Endothelial cell of umbilical vein (primary cell): ENCODE results near the gene ANKDD1A. TPM values are rescaled to one million over a fixed set of nuclear protein-coding genes. Genes with fewer than 3 reads are reported as not detected.

Source experiments
- BruUV-seq: library from RNA; stranded (reverse); fragments of 400-500 nt; replicated peaks from 2 replicates; lab custom pipeline; 2021; lab: Mats Ljungman, UMichigan
- CTCF ChIA-PET: fragments of 300-600, 350-600 bp; sonication (Branson Sonifier 250); formaldehyde crosslinking; loops from one replicate; lab custom pipeline; 2021; ENCODE audit warnings: antibody characterized with exemption, inconsistent platforms; lab: Charles Lee
- POLR2A ChIA-PET: fragments of 300-600, 350-600 bp; sonication (Branson Sonifier 250); formaldehyde crosslinking; loops from one replicate; lab custom pipeline; 2021; ENCODE audit warnings: antibody characterized with exemption, inconsistent platforms; lab: Charles Lee
- DNase-seq: peaks from one replicate; pipeline ENCODE4 v3.0.0-alpha.2; 2011; ENCODE audit warnings: low read depth, low spot score
- FAIRE-seq: peaks from 2 replicates; lab custom pipeline; 2011; peaks lifted over from hg19 to GRCh38; lab: Jason Lieb, UNC
- H2AFZ ChIP-seq: 2 replicates; pipeline ENCODE4 v1.6.0; 2012; ENCODE audit warnings: low read depth, low read length, control low read depth, inconsistent platforms
- H3K27ac ChIP-seq: 2 replicates; pipeline ENCODE4 v1.5.1; 2011; ENCODE audit warnings: low read depth, mild to moderate bottlenecking, control low read depth, low read length, moderate library complexity; ENCODE audit not compliant: insufficient read depth
- H3K27me3 ChIP-seq, 2 experiments: 2 replicates each; pipeline versions ENCODE4 v1.6.0 to v1.6.1; 2011; ENCODE audit warnings: low read length in 2 of 2, mixed read lengths in 1 of 2; ENCODE audit not compliant: control insufficient read depth in 2 of 2, insufficient read depth in 2 of 2
- H3K36me3 ChIP-seq, 2 experiments: 2 replicates in 1 of 2; 3 replicates in 1 of 2; pipeline ENCODE4 v1.5.1; 2011; ENCODE audit warnings: low read length in 2 of 2, mild to moderate bottlenecking in 1 of 2, moderate library complexity in 1 of 2; ENCODE audit not compliant: control insufficient read depth in 2 of 2, insufficient read depth in 2 of 2; ENCODE audit errors: extremely low read depth in 1 of 2
- H3K4me1 ChIP-seq: 3 replicates; pipeline ENCODE4 v1.5.1; 2011; ENCODE audit warnings: mild to moderate bottlenecking, low read length; ENCODE audit not compliant: control insufficient read depth, insufficient read depth; ENCODE audit errors: extremely low read depth
- H3K4me2 ChIP-seq: 2 replicates; pipeline ENCODE4 v1.6.1; 2011; ENCODE audit warnings: low read length, control low read depth, mixed read lengths; ENCODE audit not compliant: insufficient read depth
- H3K4me3 ChIP-seq, 3 experiments: fragments of 200-600 bp in 1 of 3; sonication (generic), shearing (Covaris generic) in 1 of 3; replicated peaks in 1 of 3; 2 replicates each; pipeline ENCODE4 v1.5.1; 2011 to 2016; ENCODE audit warnings: control low read depth in 3 of 3, low read length in 3 of 3, mild to moderate bottlenecking in 2 of 3, inconsistent platforms in 1 of 3, low read depth in 1 of 3, moderate library complexity in 1 of 3; ENCODE audit not compliant: insufficient read depth in 1 of 3
- H3K79me2 ChIP-seq: 2 replicates; pipeline ENCODE4 v1.6.0; 2012; ENCODE audit warnings: low read length, inconsistent platforms; ENCODE audit not compliant: control insufficient read depth, insufficient read depth
- H3K9ac ChIP-seq: replicated peaks from 2 replicates; pipeline ENCODE3; 2011; ENCODE audit warnings: low read length, control low read depth; ENCODE audit not compliant: insufficient read depth; ENCODE audit errors: extremely low read depth
- H3K9me1 ChIP-seq: replicated peaks from 3 replicates; pipeline ENCODE4 v1.6.0; 2011; ENCODE audit warnings: mild to moderate bottlenecking, low read length; ENCODE audit not compliant: control insufficient read depth, insufficient read depth; ENCODE audit errors: extremely low read depth
- H3K9me3 ChIP-seq: replicated peaks from 2 replicates; pipeline ENCODE4 v1.5.1; 2012; ENCODE audit warnings: low read length, inconsistent platforms; ENCODE audit not compliant: control insufficient read depth, insufficient read depth
- H4K20me1 ChIP-seq: replicated peaks from 2 replicates; pipeline ENCODE3; 2011; ENCODE audit warnings: mild to moderate bottlenecking, low read length; ENCODE audit not compliant: control insufficient read depth, insufficient read depth; ENCODE audit errors: extremely low read depth
- CTCF ChIP-seq, 2 donors: IDR thresholded peaks; 1 replicate in 1 of 2; 2 replicates in 1 of 2; pipeline ENCODE4 v1.5.1; 2011; ENCODE audit warnings: low read length in 2 of 2, mild to moderate bottlenecking in 2 of 2, moderate library complexity in 2 of 2, control low read depth in 1 of 2, inconsistent platforms in 1 of 2, low read depth in 1 of 2; ENCODE audit not compliant: insufficient read depth in 1 of 2; ENCODE audit errors: extremely low read depth in 1 of 2
- EZH2 ChIP-seq: IDR thresholded peaks from 2 replicates; pipeline ENCODE4 v1.6.1; 2012; ENCODE audit warnings: borderline replicate concordance, low read depth, mild to moderate bottlenecking, moderate library complexity, low read length, inconsistent platforms; ENCODE audit not compliant: severe bottlenecking
- FOS ChIP-seq: IDR thresholded peaks from 2 replicates; pipeline ENCODE4 v1.6.1; 2011; ENCODE audit warnings: mild to moderate bottlenecking, low read length, moderate library complexity, borderline replicate concordance; ENCODE audit not compliant: insufficient read depth
- GATA2 ChIP-seq: IDR thresholded peaks from 2 replicates; pipeline ENCODE4 v1.7.0; 2011; ENCODE audit warnings: low read depth, mild to moderate bottlenecking, moderate library complexity, mixed read lengths, low read length; ENCODE audit not compliant: insufficient read length, insufficient read depth
- JUN ChIP-seq: IDR thresholded peaks from 2 replicates; pipeline ENCODE4 v1.6.1; 2011; ENCODE audit warnings: borderline replicate concordance, low read depth; ENCODE audit not compliant: insufficient read length, insufficient read depth
- MAX ChIP-seq: IDR thresholded peaks from 2 replicates; pipeline ENCODE4 v1.6.1; 2011; ENCODE audit not compliant: insufficient read depth, insufficient read length
- MYC ChIP-seq: IDR thresholded peaks from one replicate; pipeline ENCODE4 v1.6.1; 2011; ENCODE audit warnings: mild to moderate bottlenecking, low read depth, low read length
- POLR2A ChIP-seq: IDR thresholded peaks from 2 replicates; pipeline ENCODE4 v1.6.1; 2012; ENCODE audit warnings: low read depth, mild to moderate bottlenecking, control low read depth, low read length
- POLR2AphosphoS5 ChIP-seq: IDR thresholded peaks from 2 replicates; pipeline ENCODE4 v1.6.1; 2012; ENCODE audit warnings: low read depth, mild to moderate bottlenecking, control low read depth, low read length, moderate library complexity; ENCODE audit not compliant: insufficient read depth
- dilution Hi-C: fragments of 300-500 bp; cut with MboI; formaldehyde crosslinking; loops from one replicate; pipeline ENCODE4 v1.15.0; 2019; ENCODE audit warnings: low sequenced_read_pairs; ENCODE audit not compliant: extremely low pct_ligation_motif_present
- intact Hi-C: fragments of 100-400 bp; cut with micrococcal nuclease; formaldehyde crosslinking; loops from one replicate; pipeline ENCODE4 v1.10.0; 2022
- polyA plus RNA-seq, 4 experiments: library from polyadenylated mRNA; depleted of rRNA in 3 of 4; stranded (reverse) in 3 of 4; unstranded in 1 of 4; fragments of >200 nt; gene quantifications; 2 replicates each; pipeline versions ENCODE4 v1.2.1 to v1.2.3, GENCODE V29; 2011 to 2012; ENCODE audit warnings: missing spikeins in 1 of 4
- total RNA-seq: library from RNA; stranded (reverse); gene quantifications from 2 replicates; pipeline ENCODE4 v1.2.3, GENCODE V29; 2021

The ANKDD1A gene
- total and polyA plus RNA-seq, 2 donors (not counting 3 experiments of a cell fraction or from before 2014, with no cell fraction given) = 2.0 to 2.4 TPM

GRCh38 chr15:64870353-64870752 lies 41.3 kb upstream of the ANKDD1A start:
- H3K79me2 ChIP-seq = no peaks in the 10 kb centered on the region
- POLR2A ChIA-PET = interaction anchor here (1.0 to 1.5 kb wide), 2 partner anchors 8 to 24 kb away, joined by 3 to 5 read pairs; no protein-coding TSS in a partner anchor
- FAIRE-seq (no peak), DNase-seq (peak; percentile 74)
- no peaks in the 10 kb centered on the region for H3K27me3 ChIP-seq
- TF ChIP-seq JUN (no peak), CTCF (IDR thresholded peaks at IDR 0.05; ENCODE audit: extremely low read depth in 1 of 2, insufficient read depth in 1 of 2, low read depth in 1 of 2, low read length in 2 of 2) (no peak), POLR2A (no peak), MAX (no peak), EZH2 (no peak), MYC (no peak), POLR2AphosphoS5 (no peak), GATA2 (no peak), FOS (no peak)
- no peaks in the 10 kb centered on the region for H4K20me1 ChIP-seq
- H3K9ac ChIP-seq = no peak overlapping the region
- H3K9me3 ChIP-seq = no peaks in the 10 kb centered on the region
- no peak overlapping the region for H2AFZ ChIP-seq
- no peak overlapping the region for H3K4me3 ChIP-seq
- H3K4me2 ChIP-seq = no peak overlapping the region
- dilution Hi-C loops = no loop called here
- CTCF ChIA-PET = interaction anchor here (1.0 to 2.1 kb wide), 2 partner anchors 14 to 36 kb away, joined by 3 to 6 read pairs; no protein-coding TSS in a partner anchor
- intact Hi-C loops = no loop called here
- H3K9me1 ChIP-seq = no peaks in the 10 kb centered on the region
- peaks cover 0 to 17% of the 10 kb centered on the region in 2 experiments for H3K36me3 ChIP-seq
- no TSS peak for BruUV-seq
- no peak overlapping the region for H3K27ac ChIP-seq
- peaks cover 6% of the 10 kb centered on the region for H3K4me1 ChIP-seq
